ENCODE measurements around the gene PPARA.

PPARA gene

DNA sequence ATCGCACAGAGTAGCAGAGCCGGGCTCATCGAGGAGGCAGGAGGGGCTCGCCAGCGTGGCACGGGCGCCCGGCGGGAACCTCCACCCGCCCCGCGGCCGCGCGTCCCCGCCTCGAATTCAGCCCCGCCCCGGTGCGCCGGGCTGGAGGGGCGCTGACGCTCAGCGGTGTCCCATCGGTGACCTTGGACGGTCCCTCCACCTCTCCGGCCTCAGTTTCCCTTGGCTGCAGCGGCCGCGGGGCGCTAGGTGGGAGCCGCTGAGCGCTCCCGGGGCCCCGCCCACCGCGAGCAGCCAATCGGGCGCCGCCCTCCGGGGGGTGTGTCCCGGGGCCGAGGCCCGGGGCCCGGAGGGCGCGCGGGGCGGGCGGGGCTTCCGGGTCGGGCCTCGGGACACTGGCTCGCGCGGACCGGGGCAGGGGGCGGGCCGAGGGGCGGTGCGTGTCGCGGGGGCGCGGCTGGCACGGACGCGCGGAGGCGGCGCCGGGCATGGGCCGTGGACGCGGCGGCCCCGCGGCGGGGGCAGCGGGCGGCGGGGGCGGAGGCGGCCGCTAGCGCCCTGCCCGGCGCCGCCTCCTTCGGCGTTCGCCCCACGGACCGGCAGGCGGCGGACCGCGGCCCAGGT, at the start of gene PPARA:
Gene PPARA, plus strand, starts transcription at position 493 of the 621 bp plus-strand sequence. CDS start 47,858 bp downstream, outside the sequence.
- DNase-seq = peak; percentile 92

- no peak for DNase-seq
Observed at GRCh38 chr22:46102159-46102558, 48.2 kb upstream of the PPARA start.

DNA sequence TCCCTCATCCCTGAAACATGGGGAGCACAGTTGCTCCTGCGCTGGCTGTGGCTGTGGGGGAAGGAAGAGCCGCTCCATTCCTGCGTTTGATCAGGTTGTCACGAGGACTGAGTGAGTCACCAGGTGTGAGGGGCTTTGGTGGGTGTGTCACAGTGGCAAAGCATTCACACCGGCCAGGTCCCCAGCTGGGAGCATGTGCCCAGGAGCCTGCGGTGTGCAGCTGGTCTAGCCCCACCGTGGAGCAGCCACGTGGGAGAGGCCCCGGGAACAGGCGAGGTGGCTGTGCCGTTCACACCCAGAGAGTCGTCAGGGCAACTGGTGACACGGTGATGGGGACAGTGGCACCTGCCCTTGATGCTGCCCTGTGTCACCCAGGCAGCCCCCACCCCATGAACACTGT, 47.6 kb upstream of the PPARA start:
- no peak for DNase-seq

DNA sequence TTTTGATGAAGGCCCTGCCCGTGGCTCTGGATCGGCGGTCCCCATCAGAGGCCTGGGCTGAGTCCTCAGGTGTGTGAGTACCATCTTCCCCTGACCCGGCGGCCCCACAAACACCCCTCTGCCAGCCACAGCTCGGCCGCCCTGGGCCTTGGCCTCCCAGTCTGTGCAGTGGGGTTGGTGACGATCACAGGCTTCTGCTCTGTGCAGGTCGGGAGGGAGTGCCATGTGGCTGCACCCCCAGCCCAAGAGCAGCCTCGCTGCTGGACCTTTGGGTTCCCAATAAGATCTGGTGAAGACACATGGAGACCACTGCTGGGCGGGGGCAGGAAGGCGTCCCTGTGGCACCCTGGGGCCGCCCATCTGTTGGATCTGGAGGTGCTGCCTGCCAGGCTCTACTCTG, 47.1 kb upstream of the PPARA start:
- no peak for DNase-seq

GRCh38 chr22:46103664-46104063, 46.7 kb upstream of the PPARA start:
- DNase-seq = no peak

GRCh38 chr22:46104170-46104880, 46.0 kb upstream of the PPARA start:
- no peak for DNase-seq

DNA sequence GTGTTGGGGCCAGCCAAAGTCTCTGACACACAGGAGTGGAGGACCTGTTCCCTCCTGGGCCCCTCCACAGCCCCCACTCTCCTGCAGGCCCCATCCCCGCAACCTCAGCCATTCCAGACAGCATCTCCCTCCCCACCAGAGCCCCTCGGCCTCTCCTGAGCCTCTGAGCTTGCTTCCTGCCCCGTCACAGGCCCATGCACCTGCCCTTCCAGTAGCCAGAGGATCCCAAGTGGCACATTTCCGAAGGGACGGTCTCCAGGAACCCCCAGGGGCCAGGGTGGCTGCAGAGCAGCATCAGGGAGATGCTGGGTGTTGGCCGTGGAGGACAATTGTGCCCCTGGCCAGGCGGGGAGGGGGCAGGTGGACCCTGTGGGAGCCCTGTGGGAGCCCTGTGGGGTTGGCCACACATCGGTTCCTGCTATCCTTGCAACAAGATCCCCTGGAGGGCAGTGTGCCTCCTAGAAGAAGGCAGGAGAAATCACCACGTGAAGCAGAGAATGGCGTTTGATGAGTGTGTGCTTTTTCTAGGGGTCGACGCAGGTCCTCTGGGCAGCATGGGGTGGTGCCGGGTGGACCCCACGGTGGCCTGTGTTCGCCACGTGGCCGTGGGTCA, 45.3 kb upstream of the PPARA start:
- no peak for DNase-seq

DNA sequence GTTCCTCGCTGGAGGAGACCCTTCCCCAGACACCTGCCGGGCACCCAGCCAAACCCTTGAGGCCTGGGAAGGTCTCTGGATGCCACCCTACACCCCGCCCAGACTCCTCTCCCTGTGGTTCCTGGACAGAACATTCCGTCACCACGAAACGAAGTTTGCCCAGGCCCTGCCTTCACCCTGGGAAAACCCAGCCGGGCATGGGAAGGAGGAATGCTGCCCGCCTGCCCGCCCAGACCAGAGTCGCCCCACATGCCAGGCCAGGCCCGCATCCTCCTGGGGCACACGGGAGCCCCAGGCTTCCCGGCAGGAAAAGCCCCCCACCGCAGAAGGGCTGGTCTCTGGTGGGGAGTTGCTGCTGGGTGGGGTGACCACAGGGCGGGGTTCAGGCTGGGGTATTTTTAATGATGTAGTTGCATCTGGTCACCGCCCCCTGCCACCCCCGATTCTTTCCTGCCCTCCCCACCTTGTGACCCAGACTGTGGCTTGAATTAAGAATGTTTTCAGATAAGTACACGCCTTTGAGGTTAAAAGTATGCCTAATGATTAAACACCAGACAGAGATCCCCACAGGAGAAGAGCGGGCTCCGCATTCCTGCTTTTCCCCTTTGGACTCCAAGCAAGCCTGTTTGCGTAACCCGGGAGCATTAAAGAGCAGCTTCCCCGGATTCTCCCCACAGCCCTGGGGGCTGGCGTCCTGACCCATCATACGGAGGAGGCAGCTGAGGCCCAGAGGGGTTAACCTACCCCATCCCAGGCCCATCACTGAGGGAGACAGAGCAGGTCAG, 44.6 kb upstream of the PPARA start:
- DNase-seq = no peak

- DNase-seq = no peak
Observed at GRCh38 chr22:46106279-46107022, 43.9 kb upstream of the PPARA start.

DNA sequence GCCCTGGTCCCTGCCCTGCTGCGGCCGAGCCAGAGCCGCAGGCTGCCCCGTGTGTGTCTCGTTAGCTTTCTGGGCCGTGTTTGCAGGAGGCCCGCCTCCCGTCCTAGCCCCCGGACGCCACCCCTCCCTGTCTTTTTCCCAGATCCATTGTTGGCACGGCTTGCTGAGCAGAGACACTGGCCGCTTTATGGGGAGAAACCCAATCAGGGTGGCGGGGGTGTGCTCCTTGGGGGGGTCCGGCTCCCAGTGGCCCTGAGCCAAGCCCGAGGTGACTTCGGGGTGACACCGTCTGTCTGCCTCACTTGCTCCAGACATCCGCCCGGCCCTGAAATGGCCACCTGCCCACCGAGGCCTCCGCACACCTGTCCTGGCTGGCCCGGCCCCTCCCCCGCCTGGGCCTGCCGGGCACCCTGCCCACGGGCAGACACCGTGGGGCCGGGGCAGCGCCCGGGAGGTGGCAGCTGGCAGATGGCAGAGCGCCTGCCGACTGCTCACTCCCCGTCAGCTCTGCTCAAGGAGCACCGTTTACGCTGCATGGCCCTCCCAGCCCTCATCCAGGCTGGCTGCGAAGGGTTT, 43.1 kb upstream of the PPARA start:
- no peak for DNase-seq

- DNase-seq = no peak
Observed at GRCh38 chr22:46107753-46108563, 42.4 kb upstream of the PPARA start.

DNA sequence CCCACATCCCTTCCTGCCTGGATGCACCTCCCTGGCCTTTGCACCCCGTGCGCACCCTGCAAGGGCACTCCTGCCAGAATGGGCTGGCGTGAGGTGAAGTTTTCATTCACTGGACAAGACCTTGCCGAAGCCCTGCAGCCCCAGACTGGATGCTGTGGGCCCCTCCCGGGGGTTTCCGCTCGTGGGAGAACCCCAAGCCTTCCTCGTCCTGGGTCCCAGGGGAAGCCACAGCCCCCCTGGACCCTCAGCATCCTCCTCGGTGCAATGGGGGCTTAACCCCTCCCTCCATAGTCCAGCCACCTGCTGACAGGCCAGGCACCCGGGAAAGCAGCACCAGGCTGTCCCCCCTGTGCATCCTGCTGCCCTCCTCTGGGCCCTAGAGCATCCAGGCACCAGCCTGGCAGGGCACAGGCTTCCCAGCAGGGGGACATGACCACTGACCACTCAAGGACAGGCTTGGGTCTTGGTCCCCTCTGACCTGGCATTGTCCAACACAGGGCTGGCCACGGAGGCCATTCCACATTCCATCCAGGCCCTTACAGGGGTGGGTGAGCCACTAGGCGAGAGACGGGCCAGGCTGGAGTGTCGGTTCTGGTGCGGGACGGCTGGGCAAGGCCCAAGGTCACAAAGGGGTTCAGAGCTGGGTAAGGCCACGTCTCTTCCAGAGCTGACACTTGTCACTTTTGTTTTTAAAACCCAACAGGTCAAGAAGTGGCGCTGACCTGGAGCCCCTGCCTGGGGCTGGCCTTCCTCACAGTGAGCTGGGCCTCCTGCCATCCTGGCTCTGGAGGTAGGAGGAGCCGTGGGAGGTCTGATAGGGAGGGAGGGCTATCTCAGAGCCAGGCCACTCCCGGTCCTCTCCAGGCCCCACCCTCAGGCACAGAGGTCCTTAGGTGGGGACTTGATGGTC, 41.5 kb upstream of the PPARA start:
- no peak for DNase-seq

DNA sequence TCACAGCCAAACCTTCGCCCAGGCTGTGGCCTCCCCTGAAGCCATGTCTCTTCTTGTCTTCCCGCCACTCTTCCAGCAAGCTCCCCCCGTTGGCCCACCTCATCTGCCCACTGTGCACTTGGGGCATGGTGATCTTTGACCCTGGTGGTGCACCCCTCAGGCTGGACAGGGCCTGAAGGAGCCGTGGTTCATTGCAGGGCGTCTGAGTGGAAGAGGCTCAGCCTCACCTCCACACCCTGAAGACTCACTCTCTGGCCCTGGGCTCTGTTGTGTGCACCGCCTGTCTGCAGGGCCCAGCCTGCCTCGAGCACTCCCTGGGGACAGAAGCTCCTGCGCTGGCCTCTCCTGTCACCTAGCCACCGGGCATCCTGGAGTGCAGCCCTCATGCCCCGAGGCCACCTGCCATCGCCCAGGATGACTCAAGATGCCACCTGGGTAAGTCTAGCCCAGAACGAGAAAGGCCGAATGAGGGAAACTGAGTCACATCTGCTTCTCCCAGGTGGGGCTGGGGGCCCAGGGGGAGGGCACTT, 40.8 kb upstream of the PPARA start:
- no peak for DNase-seq

- no peak for DNase-seq
Observed at GRCh38 chr22:46110215-46110614, 40.1 kb upstream of the PPARA start.

DNA sequence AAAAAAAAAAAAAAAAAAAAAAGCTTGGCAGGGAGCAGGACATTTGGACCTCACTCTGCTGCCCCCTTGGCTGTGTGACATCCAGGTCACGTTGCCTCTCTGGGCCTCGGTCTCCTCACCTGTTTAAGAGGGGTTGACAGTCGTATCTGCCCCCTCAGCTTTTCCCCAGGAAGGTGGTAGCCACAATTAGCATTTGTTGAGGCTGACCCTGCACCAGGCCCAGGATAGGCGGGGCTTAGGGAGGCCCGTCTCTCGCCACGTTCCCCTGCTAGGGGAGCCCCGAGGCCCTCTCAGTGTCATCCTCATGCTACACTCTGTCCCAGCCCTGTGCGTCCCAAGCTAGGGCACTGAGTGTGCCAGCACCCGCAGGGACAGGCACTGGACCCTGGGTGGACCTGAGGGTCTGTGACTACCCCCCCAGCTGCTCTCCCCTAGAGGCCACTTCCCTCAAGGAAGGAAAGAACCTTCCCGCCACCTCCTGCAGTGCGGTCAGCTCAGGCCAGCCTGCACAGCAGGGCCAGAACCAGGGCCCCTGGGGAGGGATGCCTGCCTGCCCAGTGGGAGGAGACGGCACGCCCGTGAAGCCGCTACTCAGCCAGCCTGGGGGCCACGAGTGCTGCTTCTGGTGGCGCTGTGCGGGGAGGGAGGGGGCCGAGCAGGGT, 38.5 kb upstream of the PPARA start:
- DNase-seq = no peak

DNA sequence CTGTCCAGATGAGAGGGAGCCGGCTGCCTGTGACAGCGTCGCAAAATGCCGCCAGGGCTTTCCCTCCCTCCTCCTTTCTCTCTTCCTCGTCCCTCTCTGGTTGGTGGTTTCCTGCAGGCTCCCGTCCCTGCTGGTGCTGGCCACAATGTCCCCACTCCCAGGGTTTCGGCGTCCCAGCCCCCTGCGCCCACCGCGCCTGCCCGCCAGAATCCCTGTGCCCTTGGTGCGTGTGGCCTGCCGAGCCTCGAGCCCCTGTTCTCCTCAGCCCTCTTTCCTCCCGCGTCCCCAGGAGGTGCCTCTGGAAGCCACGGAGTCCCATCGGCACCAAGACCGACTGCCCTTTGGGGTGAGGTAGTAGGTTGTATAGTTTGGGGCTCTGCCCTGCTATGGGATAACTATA, 37.9 kb upstream of the PPARA start:
- no peak for DNase-seq

DNA sequence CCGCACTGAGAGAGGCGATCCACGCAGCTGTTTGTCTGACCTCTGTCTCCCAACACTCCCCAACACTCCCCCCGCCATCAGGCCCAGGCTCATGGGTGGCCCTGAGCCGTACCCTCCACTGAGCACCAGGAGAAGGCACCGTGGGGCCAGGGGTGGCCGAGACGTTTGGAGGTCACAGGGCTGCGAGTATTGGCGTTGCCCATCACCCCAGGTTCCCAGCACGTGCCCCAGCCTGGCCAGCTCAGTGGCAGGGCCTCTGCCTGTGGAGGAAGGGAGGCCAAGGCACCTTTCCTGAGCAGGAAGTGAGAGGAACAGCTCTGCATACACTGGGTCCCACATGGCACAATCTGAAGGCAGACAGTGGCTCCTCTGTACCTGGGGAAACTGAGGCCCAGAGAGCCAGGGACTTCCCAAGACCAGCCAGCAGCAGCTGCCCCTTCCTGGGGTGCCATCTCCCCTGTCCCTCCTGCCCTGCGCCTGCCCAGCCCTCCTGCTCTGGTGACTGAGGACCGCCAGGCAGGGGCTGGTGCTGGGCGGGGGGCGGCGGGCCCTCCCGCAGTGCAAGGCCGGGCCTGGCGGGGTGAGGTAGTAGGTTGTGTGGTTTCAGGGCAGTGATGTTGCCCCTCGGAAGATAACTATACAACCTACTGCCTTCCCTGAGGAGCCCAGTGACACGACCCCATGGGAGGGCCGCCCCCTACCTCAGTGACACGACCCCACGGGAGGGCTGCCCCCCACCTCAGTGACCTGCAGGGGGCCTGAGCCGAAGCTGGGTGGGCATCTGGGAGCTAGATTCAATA, 37.0 kb upstream of the PPARA start:
- DNase-seq = no peak

DNA sequence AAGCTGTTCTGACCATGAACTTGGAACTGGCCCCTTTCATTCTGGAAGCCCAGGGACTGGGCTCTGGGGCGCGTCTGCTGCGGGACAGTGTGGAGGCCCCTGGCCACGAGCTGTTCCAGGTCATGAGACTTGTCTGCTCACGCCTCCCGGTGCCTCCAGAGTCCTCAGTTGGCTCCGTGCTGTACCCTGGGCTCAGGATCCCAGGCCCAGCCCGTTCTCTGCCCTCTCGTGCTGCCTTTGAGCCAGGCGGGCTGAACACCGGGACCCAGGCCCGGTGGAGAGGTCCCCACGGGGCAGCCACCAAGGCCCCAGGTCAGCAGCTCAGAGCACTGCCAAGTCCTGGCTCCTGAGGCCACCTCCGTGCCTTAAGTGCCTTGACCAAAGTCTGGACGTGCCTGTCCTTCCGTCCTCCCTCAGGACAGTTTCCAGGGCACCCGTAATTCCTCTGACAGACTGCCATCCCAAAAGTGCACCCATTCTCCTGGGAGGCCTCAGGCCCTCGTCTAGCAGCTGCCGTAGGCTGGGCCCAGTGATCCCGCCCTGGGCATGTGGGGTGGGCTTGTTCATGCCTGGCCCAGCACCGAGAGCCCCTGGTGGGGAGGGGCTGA, 36.3 kb upstream of the PPARA start:
- no peak for DNase-seq
